Panc1 (cell line): ENCODE measurements around the gene SCARB2. TPM values are rescaled to one million over a fixed set of nuclear protein-coding genes. Genes with fewer than 3 reads are reported as not detected.
"Not testable (repeated sequence)": the region's sequence is repeated elsewhere in the genome, so short reads cannot be mapped to it uniquely, and the experiment has no call there.

Source experiments
- ATAC-seq: fragments of 200-7000 bp; cut with Tn5 transposase; 2 replicates; pipeline ENCODE4 v1.9.1; 2020; ENCODE audit warnings: mild to moderate bottlenecking, moderate library complexity
- BruUV-seq: library from RNA; stranded (reverse); fragments of 400-500 nt; replicated peaks from 2 replicates; lab custom pipeline; 2021; lab: Mats Ljungman, UMichigan
- CTCF ChIA-PET: fragments of 300-600 bp; sonication (Branson Sonifier 250); formaldehyde crosslinking; loops from one replicate; lab custom pipeline; 2022; ENCODE audit warnings: antibody characterized with exemption; lab: Charles Lee
- POLR2A ChIA-PET: fragments of 300-600 bp; sonication (Branson Sonifier 250); formaldehyde crosslinking; loops from one replicate; lab custom pipeline; 2022; ENCODE audit warnings: antibody characterized with exemption; lab: Charles Lee
- DNase-seq: peaks from one replicate; pipeline ENCODE4 v3.0.0-alpha.2; 2010; ENCODE audit warnings: low read depth, low spot score
- H3K27ac ChIP-seq: 2 replicates; pipeline ENCODE4 v1.5.1; 2011; ENCODE audit warnings: mild to moderate bottlenecking, low read length, inconsistent platforms
- H3K27me3 ChIP-seq: fragments of 200-500 bp; sonication (Bioruptor generic); 2 replicates; pipeline ENCODE4 v1.6.0; 2014; ENCODE audit warnings: low read length, inconsistent platforms; ENCODE audit not compliant: control insufficient read depth, insufficient read depth
- H3K36me3 ChIP-seq: fragments of 200-500 bp; sonication (Bioruptor generic); 2 replicates; pipeline ENCODE4 v1.5.1; 2014; ENCODE audit warnings: inconsistent platforms, mild to moderate bottlenecking, low read length, moderate library complexity; ENCODE audit not compliant: control insufficient read depth, insufficient read depth
- H3K4me1 ChIP-seq: 2 replicates; pipeline ENCODE4 v1.5.1; 2011; ENCODE audit warnings: inconsistent platforms, mild to moderate bottlenecking, low read length, moderate library complexity; ENCODE audit not compliant: control insufficient read depth, insufficient read depth
- H3K4me3 ChIP-seq, 2 experiments: 2 replicates each; pipeline ENCODE4 v1.5.1; 2011 to 2012; ENCODE audit warnings: low read depth in 2 of 2, low read length in 2 of 2, mild to moderate bottlenecking in 2 of 2, inconsistent platforms in 1 of 2, moderate library complexity in 1 of 2
- H3K9me3 ChIP-seq: fragments of 200-500 bp; sonication (Bioruptor generic); 2 replicates; pipeline ENCODE4 v1.5.1; 2014; ENCODE audit warnings: low read depth, mild to moderate bottlenecking, inconsistent platforms, low read length, moderate library complexity; ENCODE audit not compliant: control insufficient read depth, insufficient read depth
- CTCF ChIP-seq: fragments of 450-650 bp; IDR thresholded peaks from 2 replicates; pipeline ENCODE4 v1.5.1; 2017; ENCODE audit warnings: mild to moderate bottlenecking
- POLR2AphosphoS5 ChIP-seq: IDR thresholded peaks from 2 replicates; pipeline ENCODE4 v1.6.1; 2012; ENCODE audit warnings: mild to moderate bottlenecking, low read depth, low read length, moderate library complexity
- REST ChIP-seq, 2 experiments: IDR thresholded peaks; 2 replicates each; pipeline ENCODE4 v1.6.1; 2011 to 2012; ENCODE audit warnings: low read depth in 2 of 2, control low read depth in 1 of 2, low read length in 1 of 2, mild to moderate bottlenecking in 1 of 2, moderate library complexity in 1 of 2; ENCODE audit not compliant: insufficient read depth in 1 of 2
- SIN3A ChIP-seq: IDR thresholded peaks from 2 replicates; pipeline ENCODE4 v1.6.1; 2012; ENCODE audit warnings: low read depth, mild to moderate bottlenecking, low read length, moderate library complexity, borderline replicate concordance; ENCODE audit not compliant: insufficient read depth
- TCF7L2 ChIP-seq: IDR thresholded peaks from 2 replicates; pipeline ENCODE4 v1.6.1; 2011; ENCODE audit warnings: mild to moderate bottlenecking, low read depth, low read length, inconsistent platforms
- in situ Hi-C: cut with HindIII; loops from 2 replicates; pipeline ENCODE4 v1.10.0; 2016; ENCODE audit warnings: low sequenced_read_pairs, low pct_unique_long_range_greater_than_20kb
- intact Hi-C: fragments of 100-400 bp; cut with micrococcal nuclease; formaldehyde crosslinking; loops from one replicate; pipeline ENCODE4 v1.10.0; 2022; ENCODE audit not compliant: unreplicated experiment
- total RNA-seq: library from RNA; stranded (reverse); gene quantifications from one replicate; pipeline ENCODE4 v1.2.1, GENCODE V29; 2021; ENCODE audit not compliant: unreplicated experiment

The SCARB2 gene
- total RNA-seq, 1 experiment from 2014 or later, result 59.4 TPM

- in situ Hi-C loops (no loop called here), intact Hi-C loops (no loop called here)
- no peaks in the 10 kb centered on the region for H3K36me3 ChIP-seq
- CTCF ChIA-PET, result no interaction called here
- no peak overlapping the region for H3K27ac ChIP-seq
- peaks cover 2% of the 10 kb centered on the region; the same call in 1 of the 2 replicates for H3K9me3 ChIP-seq
- DNase-seq, result no peak
- peaks cover 7% of the 10 kb centered on the region for H3K27me3 ChIP-seq
- BruUV-seq, result no TSS peak
- no peak overlapping the region for H3K4me3 ChIP-seq
- no peak for ATAC-seq
- POLR2A ChIA-PET, result no interaction called here
- TF ChIP-seq TCF7L2 (no peak), REST (IDR thresholded peaks at IDR 0.05; ENCODE audit: insufficient read depth in 1 of 2, low read depth in 2 of 2, low read length in 1 of 2) (no peak), SIN3A (no peak), POLR2AphosphoS5 (no peak), CTCF (no peak)
- no peaks in the 10 kb centered on the region; the same call in 1 of the 2 replicates for H3K4me1 ChIP-seq
These were observed 32.4 kb upstream of the SCARB2 start for GRCh38 chr4:76246025-76246424.

- H3K27me3 ChIP-seq, H3K27ac ChIP-seq, in situ Hi-C loops, H3K36me3 ChIP-seq, ATAC-seq, H3K4me3 ChIP-seq, H3K9me3 ChIP-seq, POLR2A ChIA-PET, H3K4me1 ChIP-seq, BruUV-seq, CTCF ChIA-PET, DNase-seq, intact Hi-C loops: not testable (repeated sequence)
These were observed 30.3 kb upstream of the SCARB2 start for GRCh38 chr4:76243877-76244276.

DNA sequence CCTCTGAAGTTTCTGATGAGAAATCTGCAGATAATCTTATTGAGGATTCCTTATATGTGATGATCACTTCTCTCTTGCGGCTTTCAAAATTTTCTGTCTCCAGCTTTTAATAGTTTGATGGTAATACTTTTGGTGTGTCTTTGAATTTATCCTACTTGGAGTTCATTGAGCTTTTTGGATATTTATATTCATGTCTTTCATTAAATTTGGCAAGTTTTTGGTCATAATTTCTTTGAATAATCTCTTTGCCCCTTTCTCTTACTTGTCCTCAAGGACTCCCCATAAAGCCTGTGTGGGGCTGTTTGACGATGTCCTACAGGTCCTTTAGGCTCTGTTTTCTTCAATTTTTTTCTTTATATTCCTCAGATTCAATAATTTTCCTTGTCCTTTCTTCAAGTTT, 26.6 kb upstream of the SCARB2 start:
- BruUV-seq, result no TSS peak
- Histone ChIP-seq H3K4me1 (no peaks in the 10 kb centered on the region; the same call in 1 of the 2 replicates), H3K4me3 (no peak overlapping the region), H3K9me3 (peaks cover 5% of the 10 kb centered on the region; the same call in 1 of the 2 replicates), H3K27ac (no peak overlapping the region), H3K27me3 (no peaks in the 10 kb centered on the region), H3K36me3 (no peaks in the 10 kb centered on the region)
- intact Hi-C loops (no loop called here), in situ Hi-C loops (no loop called here)
- no peak for DNase-seq
- no peak for ATAC-seq
- TF ChIP-seq SIN3A (no peak), REST (IDR thresholded peaks at IDR 0.05; ENCODE audit: insufficient read depth in 1 of 2, low read depth in 2 of 2, low read length in 1 of 2) (no peak), TCF7L2 (no peak), CTCF (no peak), POLR2AphosphoS5 (no peak)
- CTCF ChIA-PET, result no interaction called here
- POLR2A ChIA-PET, result no interaction called here
